GM19035 (cell line): Measurements from ENCODE around the gene JARID2.

Experiments used
- ATAC-seq: cut with Tn5 transposase; IDR thresholded peaks from one replicate; pipeline ENCODE4 v1.9.1; 2021; ENCODE audit not compliant: unreplicated experiment

JARID2 gene

DNA sequence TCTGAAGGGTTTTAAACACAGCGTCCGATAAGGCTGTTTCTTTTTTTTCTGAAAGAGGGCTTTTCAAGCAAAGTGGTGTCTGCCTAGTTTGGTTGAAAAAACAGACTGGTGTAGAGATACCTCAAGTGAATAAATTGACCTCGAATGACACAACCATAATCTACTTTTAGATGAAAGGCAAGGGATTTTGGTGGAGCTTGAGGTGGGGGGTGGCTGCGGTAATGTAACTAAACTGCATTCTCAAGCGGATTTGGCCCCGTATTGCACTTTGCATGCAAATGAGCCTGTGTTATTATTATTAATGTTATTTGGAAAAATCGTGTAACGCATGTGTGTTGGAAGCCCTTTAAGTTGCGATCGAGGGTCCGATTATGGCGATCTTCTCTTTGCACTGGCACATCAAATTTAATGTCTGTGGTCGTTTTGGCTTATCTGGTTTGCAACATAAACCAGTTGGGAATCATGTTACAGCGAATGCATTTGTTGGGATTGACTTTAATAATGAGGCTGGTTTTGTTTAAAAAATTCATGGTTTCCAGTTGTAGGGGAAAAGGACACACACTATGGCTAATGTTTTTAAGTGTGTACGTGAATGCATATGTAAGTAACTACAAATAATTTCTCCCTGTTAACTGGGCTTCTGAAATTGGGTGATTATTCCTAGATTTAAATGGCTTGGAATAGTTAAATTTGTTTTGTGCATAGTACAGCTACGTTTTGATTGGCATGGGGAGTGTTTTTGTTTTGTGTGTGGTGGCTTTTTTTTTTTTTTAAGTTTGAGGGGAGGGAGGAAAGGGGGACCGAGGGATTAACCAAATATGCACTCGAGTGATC, 1.0 kb downstream of the JARID2 start:
- no peak for ATAC-seq

DNA sequence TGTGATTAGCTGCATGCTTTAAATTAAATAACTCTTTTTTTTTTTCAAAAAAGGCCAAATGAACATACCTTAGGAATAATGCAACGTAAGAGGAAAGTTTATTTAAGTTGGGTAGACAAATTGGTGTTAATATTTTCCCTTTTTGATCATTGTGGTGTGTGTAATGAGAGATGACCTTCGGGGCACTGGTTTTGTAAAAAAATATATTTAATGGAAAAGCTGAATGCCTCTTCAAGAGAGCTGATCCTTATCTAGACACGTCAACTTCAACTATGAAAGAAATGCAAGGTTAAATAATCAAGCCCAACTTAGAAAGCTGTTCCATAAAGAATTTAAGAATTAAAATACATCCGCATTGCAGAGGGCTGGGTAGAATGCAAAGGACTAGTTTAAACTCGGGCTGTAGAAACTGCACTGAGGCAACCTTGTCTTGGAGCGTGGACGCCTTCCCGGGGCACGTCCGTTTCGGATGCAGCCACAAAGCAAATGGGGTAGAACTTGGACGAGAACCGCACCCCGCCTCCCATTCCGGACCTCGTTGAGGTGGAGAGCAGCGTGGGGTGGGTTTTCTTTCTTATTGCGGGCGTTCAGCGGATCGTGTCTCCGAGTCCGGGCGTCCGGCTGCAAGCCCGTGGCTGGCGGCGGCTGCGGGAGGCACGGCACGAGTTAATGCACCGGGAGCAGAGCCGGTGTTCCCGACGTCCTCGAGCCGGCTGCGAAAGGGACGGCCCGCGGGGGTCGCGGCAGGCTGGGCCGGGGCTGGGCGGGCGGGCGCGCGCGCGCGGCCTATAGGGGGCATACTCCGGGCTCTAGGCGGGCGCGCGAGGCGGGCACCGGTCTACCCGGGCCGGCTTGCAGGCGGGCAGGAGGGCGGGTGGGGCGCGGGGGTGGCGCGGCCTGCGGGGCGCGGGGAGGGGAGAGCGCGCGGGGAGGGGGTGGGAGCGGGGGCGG, 1.9 kb downstream of the JARID2 start:
- ATAC-seq: peak; percentile 11

DNA sequence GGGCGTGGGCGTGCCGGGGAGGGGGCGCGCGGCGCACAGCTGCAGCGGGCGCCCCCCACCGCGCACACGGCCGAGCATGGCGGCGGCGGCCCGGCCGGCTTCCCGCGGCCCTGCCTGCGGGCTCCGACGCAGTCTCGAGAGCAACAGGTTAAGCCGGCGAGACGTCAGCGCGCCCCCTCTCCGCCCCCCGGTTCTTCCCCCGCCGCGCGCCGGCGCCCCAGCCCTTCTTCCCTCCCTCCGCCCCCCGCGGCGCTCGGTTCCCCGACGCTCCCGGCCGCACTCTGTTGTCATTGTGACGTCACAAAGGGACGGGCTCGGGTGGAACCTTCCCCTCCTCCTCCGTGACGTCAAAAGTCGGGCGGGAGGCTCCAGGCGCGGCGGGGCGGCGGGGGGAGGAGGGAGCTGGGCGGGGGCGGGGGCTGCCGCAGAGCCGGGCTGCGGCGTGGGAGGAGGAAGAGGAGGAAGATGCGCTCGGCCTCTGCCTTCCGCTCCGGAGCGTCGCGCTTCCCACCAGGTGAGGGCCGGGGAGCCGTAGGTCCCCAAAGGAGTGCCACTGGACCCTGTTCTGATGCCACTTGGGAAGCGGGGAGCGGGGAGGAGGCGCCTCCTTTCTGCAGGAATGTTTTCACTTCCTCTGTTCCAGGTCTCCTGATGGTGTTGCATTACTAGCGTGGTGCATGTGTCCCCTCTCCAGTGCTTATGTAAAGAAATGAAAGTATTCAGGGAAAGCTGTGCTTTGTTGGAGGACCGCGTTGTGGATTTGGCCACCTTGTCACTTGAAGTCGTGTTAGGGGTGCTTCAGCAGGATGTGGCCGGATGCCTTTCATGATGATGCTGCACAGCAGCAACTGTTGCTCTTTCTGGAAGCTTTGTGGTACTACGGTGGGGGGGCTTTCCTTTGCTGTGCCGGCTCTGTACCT, 2.8 kb downstream of the JARID2 start:
- ATAC-seq: peak; percentile 39

DNA sequence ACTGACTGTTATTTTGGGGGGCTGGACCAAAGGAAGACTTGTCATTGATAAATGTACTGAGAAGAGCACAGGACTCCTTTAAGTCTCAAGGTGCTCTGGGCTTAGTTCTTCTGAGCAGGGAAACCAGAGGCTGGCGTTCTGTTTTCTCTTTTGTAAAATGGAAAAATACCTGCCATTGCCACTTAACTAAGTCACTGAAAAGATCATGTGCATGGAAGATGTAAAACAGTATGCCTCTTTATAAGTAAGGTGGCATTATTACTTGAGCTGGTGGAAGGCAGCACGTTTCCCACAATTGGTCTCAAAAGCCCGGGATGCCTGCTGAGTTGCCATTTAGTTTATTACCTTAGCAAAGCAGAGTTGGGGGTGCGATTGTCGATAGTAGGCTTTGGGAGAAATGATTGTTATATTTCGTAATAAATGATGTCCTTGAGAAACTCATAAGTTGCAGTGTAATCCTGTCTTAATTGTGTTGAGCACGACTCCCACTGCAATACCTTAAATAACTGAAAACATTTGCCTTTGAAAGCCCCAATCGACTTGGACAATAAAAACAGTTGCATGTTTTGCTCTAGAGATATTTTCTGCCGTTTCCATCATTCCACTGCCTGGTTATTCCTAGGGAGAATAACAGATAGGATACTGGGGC, 3.6 kb downstream of the JARID2 start:
- no peak for ATAC-seq

DNA sequence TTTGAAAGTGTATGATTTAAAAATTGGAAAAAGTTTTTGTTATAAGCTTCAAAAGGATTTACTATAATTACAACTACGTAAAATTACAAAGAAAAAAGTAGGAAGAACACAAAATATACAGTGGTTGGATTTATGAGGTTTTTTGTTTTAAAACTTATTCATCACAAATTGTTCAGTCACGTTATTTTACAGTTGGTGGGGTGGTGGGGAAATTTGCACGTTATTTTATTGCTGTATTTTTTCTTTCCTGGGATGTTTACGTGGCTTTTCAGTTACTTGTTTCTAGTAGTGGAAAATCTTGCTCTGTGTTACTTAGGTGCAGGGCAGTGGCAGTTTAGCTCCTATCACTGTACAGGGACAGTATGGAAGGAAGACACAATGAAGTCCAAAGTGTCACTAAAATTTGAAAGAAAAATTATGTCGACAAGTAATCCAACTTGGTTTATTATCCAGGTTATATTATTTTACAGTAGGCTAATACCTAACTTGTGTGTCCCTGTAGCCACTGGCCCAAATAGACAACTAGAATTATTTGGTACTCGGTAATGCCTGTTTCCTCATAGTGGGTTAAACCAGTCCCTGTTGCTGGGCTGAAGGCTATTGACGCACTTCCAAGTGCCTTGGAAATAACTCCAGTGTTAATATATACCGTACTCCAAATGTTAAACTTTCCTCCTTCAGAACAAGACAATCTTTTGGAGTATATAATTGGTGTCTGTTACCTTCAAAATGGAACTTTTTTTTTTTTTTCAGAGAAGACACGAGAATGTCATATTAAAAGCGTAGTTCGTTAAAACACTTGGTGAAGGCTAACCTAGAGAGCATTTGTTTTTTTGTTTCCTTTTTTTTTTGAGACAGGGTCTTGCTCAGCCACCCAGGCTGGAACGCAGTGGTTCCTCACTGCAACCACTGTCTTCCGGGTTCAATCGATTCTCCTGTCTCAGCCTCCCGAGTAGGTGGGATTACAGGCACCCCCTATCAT, 4.6 kb downstream of the JARID2 start:
- ATAC-seq: no peak

DNA sequence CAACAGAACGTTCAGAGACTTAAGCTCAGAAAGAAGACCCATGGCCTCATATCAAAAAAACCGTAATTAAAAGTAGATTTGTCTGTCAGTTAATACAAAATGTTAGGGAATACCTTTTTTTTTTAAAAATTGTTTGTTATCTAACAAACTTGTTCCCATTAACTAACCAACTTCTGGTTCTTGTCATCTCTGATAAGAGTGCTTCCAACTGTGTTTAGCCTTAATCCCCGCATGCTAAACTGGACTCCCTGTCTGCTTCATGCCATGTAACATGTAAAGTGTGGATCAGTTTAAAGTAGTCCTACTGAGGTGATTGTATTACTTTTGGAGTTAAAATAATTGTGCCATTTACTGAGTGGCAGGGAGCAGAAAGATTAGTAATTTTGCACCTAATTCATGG, 6.3 kb downstream of the JARID2 start:
- no peak for ATAC-seq

DNA sequence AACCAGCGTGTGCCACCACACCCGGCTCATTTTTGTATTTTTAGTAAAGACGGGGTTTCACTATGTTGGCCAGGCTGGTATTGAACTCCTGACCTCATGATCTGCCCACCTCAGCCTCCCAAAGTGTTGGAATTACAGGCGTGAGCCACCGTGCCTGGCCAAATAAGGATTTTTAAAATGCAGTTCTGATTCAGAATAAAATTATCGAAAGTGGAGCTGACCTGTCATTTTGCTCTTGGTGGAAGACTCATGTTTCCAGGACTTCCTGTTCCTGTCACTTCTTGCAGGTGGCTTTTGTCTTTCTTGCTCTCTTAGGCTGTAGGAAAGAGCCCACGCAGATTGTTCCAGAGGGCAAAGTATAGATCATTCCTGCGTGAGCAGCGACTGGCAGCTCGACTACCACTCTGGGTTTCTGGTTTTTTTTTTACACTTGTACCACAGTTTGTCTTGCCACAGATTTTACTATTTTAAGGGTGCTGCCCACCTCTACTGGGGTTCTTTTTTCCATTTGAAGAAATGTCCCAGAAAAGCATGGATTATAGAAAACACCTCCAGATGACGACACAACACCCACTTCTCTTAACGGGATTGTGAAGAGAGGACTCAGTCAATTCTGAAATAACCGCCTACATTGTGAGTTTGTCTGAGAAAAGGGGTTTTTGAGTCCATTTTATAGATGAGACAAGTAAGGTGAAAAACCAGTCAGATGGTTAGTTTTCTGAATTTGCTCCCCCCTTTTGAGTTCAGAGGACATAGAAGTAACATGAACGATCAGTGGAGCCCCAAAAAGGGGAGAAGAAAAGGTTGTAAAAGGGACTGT, 7.5 kb downstream of the JARID2 start:
- ATAC-seq: no peak

DNA sequence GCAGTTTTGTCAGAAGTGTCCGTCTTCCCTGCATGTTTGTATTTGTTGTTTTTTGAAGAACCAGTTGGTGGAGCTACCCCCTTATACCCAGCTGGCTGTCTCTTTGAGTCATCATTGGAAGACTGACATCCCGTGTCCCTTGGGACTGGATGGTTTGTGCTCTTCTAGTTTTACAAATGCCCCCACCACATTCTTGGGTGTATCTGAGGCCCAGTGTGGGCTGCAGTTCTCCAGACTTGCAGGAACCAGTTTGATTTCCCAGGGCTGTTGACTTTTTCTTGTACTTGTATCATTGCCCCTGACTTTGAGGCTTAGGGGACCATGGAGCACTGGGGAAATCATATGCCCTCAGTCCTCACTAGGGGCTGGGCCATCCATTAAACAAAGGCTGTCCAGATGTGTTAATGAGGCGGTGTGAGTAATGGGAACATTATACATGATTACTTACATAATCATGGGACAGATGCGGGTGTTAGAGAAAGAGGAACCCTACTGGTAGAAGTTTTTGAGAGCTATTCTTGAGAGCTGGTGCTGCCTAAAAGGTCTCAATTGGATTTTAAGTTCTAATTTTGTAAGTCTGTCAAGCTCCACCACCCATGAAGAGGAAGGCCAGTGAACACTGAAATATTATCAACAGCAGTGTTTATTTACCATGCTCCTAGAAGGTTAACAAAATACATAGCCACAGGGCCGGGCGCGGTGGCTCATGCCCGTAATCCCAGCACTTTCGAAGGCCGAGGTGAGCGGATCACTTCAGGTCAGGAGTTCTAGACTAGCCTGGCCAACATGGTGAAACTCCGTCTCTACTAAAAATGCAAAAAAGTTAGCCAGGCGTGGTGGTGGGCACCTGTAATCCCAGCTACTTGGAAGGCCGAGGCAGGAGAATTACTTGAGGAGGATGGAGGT, 8.5 kb downstream of the JARID2 start:
- ATAC-seq: no peak

DNA sequence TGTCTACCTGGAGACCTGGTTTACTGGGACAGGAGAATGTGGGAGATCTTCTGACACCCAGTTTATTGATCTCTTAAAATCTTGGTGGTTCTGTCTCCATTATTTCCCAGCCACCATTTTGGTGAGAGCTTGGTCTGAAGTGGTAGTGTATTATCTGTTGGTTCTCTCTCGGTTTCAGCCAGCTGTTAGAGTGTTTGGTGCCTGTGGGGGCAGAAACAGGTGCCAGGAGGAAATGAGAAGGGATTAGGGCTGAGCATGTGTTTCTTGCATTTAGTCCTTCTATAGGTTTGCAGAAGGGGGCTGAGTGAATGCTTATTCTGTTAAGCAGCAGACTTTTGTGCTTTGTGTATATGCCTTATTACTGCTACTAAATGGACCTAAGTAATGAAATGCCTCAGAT, 9.6 kb downstream of the JARID2 start:
- no peak for ATAC-seq

DNA sequence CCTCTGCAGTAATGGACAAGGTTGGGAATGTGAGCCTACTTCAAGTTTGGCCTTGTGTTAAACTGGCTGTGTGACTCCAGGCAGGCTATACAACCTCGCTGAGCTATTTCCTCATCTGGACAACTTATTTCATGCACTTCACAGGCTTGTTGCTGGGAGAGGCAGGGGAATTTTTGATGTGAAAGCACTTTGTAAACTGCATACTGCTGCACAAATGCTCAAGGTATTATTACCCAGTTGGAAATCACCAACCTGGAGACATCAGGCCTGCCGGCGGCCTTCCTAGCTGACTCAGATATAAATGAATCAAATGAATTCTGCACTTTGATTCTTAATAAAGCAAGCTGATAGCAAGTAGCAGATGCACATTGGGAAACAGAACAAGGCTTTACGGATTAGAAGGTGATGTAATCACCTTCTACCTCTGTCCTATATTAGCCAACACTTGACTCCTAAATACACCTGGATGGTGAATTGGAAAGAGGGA, 10.1 kb downstream of the JARID2 start:
- no peak for ATAC-seq

DNA sequence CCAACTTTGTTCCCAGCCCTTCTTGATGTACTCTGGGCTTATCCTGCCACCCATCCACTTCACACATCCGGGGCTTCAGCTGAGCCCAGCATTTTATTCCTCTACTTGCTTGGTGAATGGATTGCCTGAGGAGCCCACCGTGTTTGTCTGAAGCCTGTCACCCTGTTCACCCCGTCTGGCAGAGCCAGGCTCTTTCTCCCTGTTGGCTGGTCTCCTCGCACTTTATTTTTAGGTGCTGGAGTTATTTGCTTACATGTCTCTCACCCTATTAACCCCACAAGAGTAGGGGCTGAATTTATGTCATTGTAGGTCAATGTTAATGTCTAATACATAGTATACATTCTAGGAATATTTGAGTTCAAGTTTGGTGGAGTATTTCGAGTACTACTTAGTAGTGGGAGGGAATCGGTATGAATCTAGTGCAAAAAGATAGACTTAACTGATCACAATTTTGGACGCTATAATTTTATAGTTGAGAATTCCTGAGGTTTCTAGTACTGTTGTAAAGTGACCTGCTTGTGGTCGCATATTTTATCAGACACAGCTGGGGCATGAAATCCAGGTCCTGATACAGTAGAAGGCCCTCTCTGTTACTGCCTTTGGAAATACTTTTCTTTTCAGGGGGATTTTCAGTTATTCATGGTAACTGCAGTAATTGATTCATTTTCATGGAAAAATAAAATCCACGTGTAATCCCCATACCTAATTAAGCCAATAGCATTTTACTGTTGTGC, 10.8 kb downstream of the JARID2 start:
- no peak for ATAC-seq

DNA sequence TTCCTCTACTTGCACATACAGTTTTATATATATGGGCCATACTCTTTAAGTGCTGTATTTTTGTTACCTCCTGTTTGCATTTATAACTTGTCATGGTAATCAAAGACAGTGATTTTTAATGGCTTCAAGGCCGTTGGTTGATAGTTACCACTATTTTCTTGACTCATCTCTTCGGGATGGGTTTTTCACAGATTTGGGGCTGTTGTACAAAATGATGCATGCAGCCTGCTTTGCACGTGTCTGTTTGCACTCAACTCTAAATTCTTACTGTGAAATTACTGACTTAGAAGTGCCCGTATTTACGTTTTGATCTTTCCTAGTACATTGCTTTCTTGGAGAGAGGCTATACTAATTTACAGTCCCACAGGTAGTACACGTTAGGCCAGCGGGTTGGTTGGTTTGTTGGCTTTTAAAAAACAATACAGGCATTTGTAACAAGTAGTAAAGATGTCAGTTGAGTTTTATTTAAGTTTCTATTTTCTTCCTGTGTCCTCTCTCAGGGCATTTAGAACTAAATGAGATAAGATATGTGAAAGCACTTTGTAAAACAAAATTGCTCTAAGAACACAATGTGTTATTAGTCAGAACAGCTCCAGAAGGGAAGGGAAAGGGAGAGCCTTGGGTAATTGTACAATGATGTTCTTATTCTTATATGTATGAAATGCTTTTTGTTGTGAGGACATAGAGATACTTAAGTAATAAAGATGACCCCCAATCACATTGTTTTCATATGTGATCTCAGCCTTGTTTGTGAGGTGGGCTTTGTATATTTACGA, 11.7 kb downstream of the JARID2 start:
- ATAC-seq: no peak

DNA sequence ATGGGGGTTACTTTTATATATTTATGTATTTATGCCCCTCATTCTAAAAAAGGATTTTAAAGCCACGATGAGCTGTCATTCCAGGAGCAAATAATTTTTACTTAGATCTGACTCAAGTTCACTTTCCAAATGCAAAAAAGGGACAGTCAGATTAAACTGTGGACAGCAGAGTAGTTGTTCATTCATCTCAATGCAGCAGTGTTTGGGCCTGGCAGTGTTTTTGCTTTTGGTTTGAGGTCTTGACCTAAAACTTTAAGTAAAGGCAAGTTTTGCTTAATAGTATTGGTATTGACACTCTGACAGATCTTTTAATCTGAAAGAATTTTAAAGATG, 13.9 kb downstream of the JARID2 start:
- no peak for ATAC-seq

DNA sequence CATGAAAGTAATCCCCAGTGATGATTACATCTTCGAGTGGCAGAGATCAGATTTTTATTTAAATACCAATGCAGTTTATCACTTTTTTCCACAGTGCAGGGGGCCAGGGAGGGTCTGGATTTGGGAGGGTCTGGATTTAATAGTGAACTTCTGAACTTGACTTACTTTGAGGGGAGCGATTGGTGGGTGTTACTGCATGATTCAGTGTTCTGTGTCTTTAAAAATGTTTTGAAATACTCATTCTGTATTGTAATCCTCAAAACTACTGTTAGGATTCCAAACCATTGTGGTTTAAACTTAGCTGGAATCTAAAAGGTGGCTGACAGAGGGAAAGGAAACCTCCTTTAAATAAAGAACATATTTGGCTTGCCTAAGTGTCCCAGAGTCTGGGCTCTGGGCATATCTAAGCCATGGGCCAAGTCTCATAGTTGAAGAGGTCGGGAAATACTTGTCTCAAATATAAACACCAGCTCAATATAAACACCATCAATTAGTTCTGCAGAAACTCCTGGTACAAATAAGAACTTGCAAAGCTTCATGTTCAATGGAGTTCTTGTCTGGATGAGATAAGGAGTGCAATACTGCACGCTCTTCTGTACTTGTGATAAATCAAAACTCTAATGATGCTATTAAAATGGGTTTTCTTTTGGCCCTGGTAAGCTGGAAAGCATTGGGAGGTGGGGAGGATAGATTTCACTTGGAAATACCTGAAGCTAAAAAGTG, 14.4 kb downstream of the JARID2 start:
- no peak for ATAC-seq

DNA sequence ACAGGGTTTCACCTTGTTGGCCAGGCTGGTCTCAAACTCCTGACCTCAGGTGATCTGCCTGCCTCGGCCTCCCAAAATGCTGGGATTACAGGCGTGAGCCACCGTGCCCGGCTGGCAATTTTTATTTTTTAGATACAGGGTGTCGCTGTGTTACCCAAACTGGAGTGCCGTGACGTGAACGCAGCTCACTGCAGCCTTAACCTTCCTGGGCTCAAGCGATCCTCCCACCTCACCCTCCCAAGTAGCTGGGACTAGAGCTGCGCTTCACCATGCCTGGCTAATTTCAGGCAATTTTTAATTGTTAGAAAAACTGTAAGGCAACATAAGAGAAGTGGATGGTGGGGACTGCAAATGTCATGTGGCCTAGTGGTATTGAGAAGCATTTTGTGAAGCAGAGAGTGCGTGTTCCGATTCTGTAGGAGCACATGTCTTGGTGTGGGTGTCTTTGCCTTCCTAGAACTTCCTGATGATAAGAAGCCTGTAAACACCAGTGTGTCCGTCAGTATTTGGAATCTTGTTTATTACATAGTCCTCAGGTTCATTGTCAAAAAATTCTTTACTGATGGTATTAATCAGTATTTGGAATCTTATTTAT, 18.0 kb downstream of the JARID2 start:
- no peak for ATAC-seq
